Stimulated activated CD8-positive, alpha-beta memory T cell treated with anti-CD3 and anti-CD28 coated beads, Interleukin-4, amount 100 ng/mL, for 24 hours (primary cell): ENCODE results near the gene SRGAP2.
"Not testable (repeated sequence)": the region's sequence is repeated elsewhere in the genome, so short reads cannot be mapped to it uniquely, and the experiment has no call there.

ENCODE experiments used
- DNase-seq: peaks from one replicate; pipeline ENCODE4 v3.0.0-alpha.2; 2020; ENCODE audit warnings: low read depth

SRGAP2 gene

GRCh38 chr1:206205569-206205968 lies 2.2 kb downstream of the SRGAP2 start:
- DNase-seq, result not testable (repeated sequence)

- not testable (repeated sequence) for DNase-seq
These were observed 7.5 kb downstream of the SRGAP2 start for GRCh38 chr1:206210802-206211201.

GRCh38 chr1:206215600-206216392 lies 12.5 kb downstream of the SRGAP2 start:
- not testable (repeated sequence) for DNase-seq

GRCh38 chr1:206218285-206218684 lies 14.9 kb downstream of the SRGAP2 start:
- DNase-seq, result not testable (repeated sequence)

GRCh38 chr1:206218765-206219164 lies 15.4 kb downstream of the SRGAP2 start:
- DNase-seq, result not testable (repeated sequence)

- DNase-seq, result not testable (repeated sequence)
These were observed 16.4 kb downstream of the SRGAP2 start for GRCh38 chr1:206219514-206220331.

- DNase-seq, result not testable (repeated sequence)
These were observed 17.1 kb downstream of the SRGAP2 start for GRCh38 chr1:206220332-206221000.

- DNase-seq, result not testable (repeated sequence)
These were observed 18.2 kb downstream of the SRGAP2 start for GRCh38 chr1:206221585-206221984.

GRCh38 chr1:206224190-206224776 lies 20.9 kb downstream of the SRGAP2 start:
- DNase-seq, result not testable (repeated sequence)

- DNase-seq, result not testable (repeated sequence)
These were observed 22.0 kb downstream of the SRGAP2 start for GRCh38 chr1:206225386-206225785.

- DNase-seq, result not testable (repeated sequence)
These were observed 23.5 kb downstream of the SRGAP2 start for GRCh38 chr1:206226886-206227285.

GRCh38 chr1:206229286-206229685 lies 25.9 kb downstream of the SRGAP2 start:
- not testable (repeated sequence) for DNase-seq

- not testable (repeated sequence) for DNase-seq
These were observed 28.6 kb downstream of the SRGAP2 start for GRCh38 chr1:206231989-206232388.

- DNase-seq, result not testable (repeated sequence)
These were observed 29.8 kb downstream of the SRGAP2 start for GRCh38 chr1:206232970-206233645.

GRCh38 chr1:206234189-206234916 lies 31.0 kb downstream of the SRGAP2 start:
- DNase-seq, result not testable (repeated sequence)

GRCh38 chr1:206235190-206235589 lies 31.8 kb downstream of the SRGAP2 start:
- DNase-seq, result not testable (repeated sequence)

GRCh38 chr1:206240288-206240687 lies 36.9 kb downstream of the SRGAP2 start:
- DNase-seq, result not testable (repeated sequence)

GRCh38 chr1:206243335-206243734 lies 40.0 kb downstream of the SRGAP2 start:
- not testable (repeated sequence) for DNase-seq

- not testable (repeated sequence) for DNase-seq
These were observed 42.1 kb downstream of the SRGAP2 start for GRCh38 chr1:206245479-206245878.

- DNase-seq, result not testable (repeated sequence)
These were observed 43.0 kb downstream of the SRGAP2 start for GRCh38 chr1:206246129-206246886.
